Tibial artery (tissue), 4 donors: ENCODE results near the gene DHDDS.

ENCODE experiments used
- DNase-seq, 2 donors: peaks; one replicate each; pipeline ENCODE4 v3.0.0-alpha.2; 2019
- H3K27ac ChIP-seq, 2 donors: fragments of 200-600 bp; sonication (generic) in 1 of 2; 1 replicate in 1 of 2; 2 replicates in 1 of 2; pipeline ENCODE4 v1.5.1; 2018 to 2019; ENCODE audit warnings: mild to moderate bottlenecking in 1 of 2
- H3K27me3 ChIP-seq, 2 donors: fragments of 200-600 bp; sonication (generic) in 1 of 2; one replicate each; pipeline versions ENCODE4 v1.5.1 to v1.6.0; 2016 to 2019
- H3K36me3 ChIP-seq, 3 donors: fragments of 200-600 bp; sonication (generic) in 2 of 3; one replicate each; pipeline ENCODE4 v1.5.1; 2016 to 2019; ENCODE audit warnings: mild to moderate bottlenecking in 2 of 3
- H3K4me1 ChIP-seq, 4 donors: fragments of 200-600 bp; sonication (generic) in 2 of 4; 1 replicate in 3 of 4; 2 replicates in 1 of 4; pipeline ENCODE4 v1.5.1; 2016 to 2019
- H3K4me3 ChIP-seq, 2 donors: fragments of 200-600 bp; sonication (generic) in 1 of 2; 1 replicate in 1 of 2; 2 replicates in 1 of 2; pipeline ENCODE4 v1.5.1; 2018 to 2019; ENCODE audit warnings: mild to moderate bottlenecking in 2 of 2
- H3K9me3 ChIP-seq, 3 donors: fragments of 200-600 bp; sonication (generic) in 1 of 3; one replicate each; pipeline ENCODE4 v1.5.1; 2016 to 2019
- CTCF ChIP-seq, 2 experiments: fragments of 200-600 bp in 1 of 2; fragments of 450-650 bp in 1 of 2; IDR thresholded peaks; one replicate each; pipeline ENCODE4 v1.5.1; 2017 to 2019; ENCODE audit warnings: antibody characterized with exemption in 2 of 2, mild to moderate bottlenecking in 1 of 2, moderate library complexity in 1 of 2
- intact Hi-C: fragments of 100-400 bp; cut with DNase I; formaldehyde crosslinking; loops from one replicate; pipeline ENCODE4 v1.15.0; 2023; ENCODE audit warnings: low total_unique reads

Gene DHDDS

GRCh38 chr1:26411624-26412074 lies 20.5 kb upstream of the DHDDS start:
- H3K4me1 ChIP-seq: no peaks in the 10 kb centered on the region
- H3K36me3 ChIP-seq: no peaks in the 10 kb centered on the region
- intact Hi-C loops: no loop called here
- peak in 1 of 2 donors; percentile 38 for DNase-seq
- H3K27me3 ChIP-seq: peaks cover 0 to 71% of the 10 kb centered on the region in 2 donors
- no peak for TF ChIP-seq CTCF (IDR thresholded peaks at IDR 0.05)
- H3K4me3 ChIP-seq: no peak overlapping the region
- H3K27ac ChIP-seq: no peak overlapping the region
- no peaks in the 10 kb centered on the region for H3K9me3 ChIP-seq

- Histone ChIP-seq H3K4me3 (no peak overlapping the region), H3K27ac (no peak overlapping the region), H3K27me3 (peaks cover 0 to 72% of the 10 kb centered on the region in 2 donors), H3K9me3 (no peaks in the 10 kb centered on the region), H3K36me3 (no peaks in the 10 kb centered on the region), H3K4me1 (no peaks in the 10 kb centered on the region)
- no peak for TF ChIP-seq CTCF (IDR thresholded peaks at IDR 0.05)
- intact Hi-C loops: no loop called here
- DNase-seq: peak in 1 of 2 donors; percentile 47
Observed at GRCh38 chr1:26412180-26412840, 19.8 kb upstream of the DHDDS start.

GRCh38 chr1:26413031-26413430 lies 19.1 kb upstream of the DHDDS start:
- Histone ChIP-seq H3K27ac (no peak overlapping the region), H3K9me3 (no peaks in the 10 kb centered on the region), H3K4me3 (no peak overlapping the region), H3K36me3 (no peaks in the 10 kb centered on the region), H3K27me3 (peaks cover 0 to 75% of the 10 kb centered on the region in 2 donors), H3K4me1 (no peaks in the 10 kb centered on the region)
- TF ChIP-seq CTCF (IDR thresholded peaks at IDR 0.05): no peak
- peak in 1 of 2 donors; percentile 10 for DNase-seq
- intact Hi-C loops: no loop called here

- H3K4me1 ChIP-seq: no peaks in the 10 kb centered on the region
- no peak overlapping the region for H3K4me3 ChIP-seq
- H3K9me3 ChIP-seq: no peaks in the 10 kb centered on the region
- DNase-seq: peak; percentile 45 to 66
- H3K36me3 ChIP-seq: no peaks in the 10 kb centered on the region
- TF ChIP-seq CTCF (IDR thresholded peaks at IDR 0.05): peak; percentile 36 to 59
- peaks cover 0 to 62% of the 10 kb centered on the region in 2 donors for H3K27me3 ChIP-seq
- H3K27ac ChIP-seq: no peak overlapping the region
- intact Hi-C loops: no loop called here
Observed at GRCh38 chr1:26417111-26417759, 14.9 kb upstream of the DHDDS start.

- H3K9me3 ChIP-seq: no peaks in the 10 kb centered on the region
- no peaks in the 10 kb centered on the region for H3K4me1 ChIP-seq
- no peak for TF ChIP-seq CTCF (IDR thresholded peaks at IDR 0.05)
- peaks cover 0 to 51% of the 10 kb centered on the region in 2 donors for H3K27me3 ChIP-seq
- no peak overlapping the region for H3K4me3 ChIP-seq
- DNase-seq: no peak
- no peaks in the 10 kb centered on the region for H3K36me3 ChIP-seq
- intact Hi-C loops: no loop called here
- H3K27ac ChIP-seq: no peak overlapping the region
Observed at GRCh38 chr1:26418865-26419349, 13.2 kb upstream of the DHDDS start.
